PC-3 (cell line): ENCODE measurements around the gene ESR1.

Experiments
- EZH2 ChIP-seq: fragments of 300-600 bp; sonication (generic); IDR thresholded peaks from one replicate; pipeline ENCODE4 v1.6.1; 2017; ENCODE audit warnings: antibody characterized with exemption, mild to moderate bottlenecking, low read length; ENCODE audit not compliant: unreplicated experiment
- EZH2phosphoT487 ChIP-seq: fragments of 300-600 bp; sonication (generic); IDR thresholded peaks from 2 replicates; pipeline ENCODE4 v1.6.1; 2018; ENCODE audit warnings: mild to moderate bottlenecking, antibody characterized with exemption, low read length, borderline replicate concordance
- TF ChIP-seq, protein P1 (sequence below): fragments of 300-600 bp; sonication (generic); conservative IDR thresholded peaks from 2 replicates; pipeline ENCODE4 v1.5.1; 2017; ENCODE audit warnings: antibody characterized with exemption, low read depth, mild to moderate bottlenecking, low read length

DNA sequence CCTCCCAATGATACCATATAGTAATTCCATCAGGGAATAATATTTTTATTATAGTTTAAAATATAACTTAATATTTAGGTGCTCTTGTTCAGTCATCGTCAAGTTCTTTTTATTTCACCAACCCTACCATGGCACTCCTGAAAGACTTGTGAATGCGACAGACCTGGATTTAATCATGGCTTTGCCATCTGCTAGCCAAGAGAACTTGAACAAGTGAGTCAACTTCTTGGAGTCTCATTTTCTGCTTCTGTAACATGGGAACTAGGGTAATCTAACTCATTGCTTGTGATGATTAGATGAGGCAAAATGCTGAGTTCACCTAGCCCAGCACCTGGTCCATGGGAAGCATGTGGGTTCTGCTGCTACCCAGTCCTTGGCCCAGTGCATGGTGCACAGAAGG is 62.9 kb downstream of the ESR1 start:
- TF ChIP-seq, protein P1, sequence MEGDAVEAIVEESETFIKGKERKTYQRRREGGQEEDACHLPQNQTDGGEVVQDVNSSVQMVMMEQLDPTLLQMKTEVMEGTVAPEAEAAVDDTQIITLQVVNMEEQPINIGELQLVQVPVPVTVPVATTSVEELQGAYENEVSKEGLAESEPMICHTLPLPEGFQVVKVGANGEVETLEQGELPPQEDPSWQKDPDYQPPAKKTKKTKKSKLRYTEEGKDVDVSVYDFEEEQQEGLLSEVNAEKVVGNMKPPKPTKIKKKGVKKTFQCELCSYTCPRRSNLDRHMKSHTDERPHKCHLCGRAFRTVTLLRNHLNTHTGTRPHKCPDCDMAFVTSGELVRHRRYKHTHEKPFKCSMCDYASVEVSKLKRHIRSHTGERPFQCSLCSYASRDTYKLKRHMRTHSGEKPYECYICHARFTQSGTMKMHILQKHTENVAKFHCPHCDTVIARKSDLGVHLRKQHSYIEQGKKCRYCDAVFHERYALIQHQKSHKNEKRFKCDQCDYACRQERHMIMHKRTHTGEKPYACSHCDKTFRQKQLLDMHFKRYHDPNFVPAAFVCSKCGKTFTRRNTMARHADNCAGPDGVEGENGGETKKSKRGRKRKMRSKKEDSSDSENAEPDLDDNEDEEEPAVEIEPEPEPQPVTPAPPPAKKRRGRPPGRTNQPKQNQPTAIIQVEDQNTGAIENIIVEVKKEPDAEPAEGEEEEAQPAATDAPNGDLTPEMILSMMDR, result no peak
- TF ChIP-seq EZH2 (no peak), EZH2phosphoT487 (no peak)
